Measurements from ENCODE around the gene SWAP70. TPM values are rescaled to one million over a fixed set of nuclear protein-coding genes. Genes with fewer than 3 reads are reported as not detected.

The SWAP70 gene
- polyA plus RNA-seq, 5 donors, result 16.4 to 26.9 (median 24.9) TPM

GRCh38 chr11:9748361-9748970 is 84.6 kb downstream of the SWAP70 start:
- DNase-seq, result peak in 1 of 2 donors; percentile 55

DNA sequence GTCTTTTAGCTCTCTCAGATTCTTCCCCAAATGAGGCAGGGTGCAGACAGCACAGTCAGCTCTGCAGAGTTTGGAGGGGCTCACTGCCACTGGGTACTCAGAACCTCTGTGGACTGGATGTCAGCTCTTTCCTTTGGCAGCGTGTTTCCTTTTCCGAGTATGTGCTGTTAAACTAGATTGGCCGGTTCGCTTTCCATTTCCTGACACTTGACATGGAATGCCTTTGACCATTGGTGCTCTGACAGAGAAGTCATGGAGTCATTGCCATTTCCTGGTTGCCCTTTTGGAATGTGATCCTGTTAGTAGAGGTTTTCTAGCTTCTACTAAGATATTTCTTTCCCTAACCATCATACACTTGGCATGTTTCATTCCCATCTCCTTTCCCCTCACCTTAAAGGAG is 86.7 kb downstream of the SWAP70 start:
- no peak for DNase-seq

- no peak for DNase-seq
These were observed 88.2 kb downstream of the SWAP70 start for GRCh38 chr11:9752091-9752490.

DNA sequence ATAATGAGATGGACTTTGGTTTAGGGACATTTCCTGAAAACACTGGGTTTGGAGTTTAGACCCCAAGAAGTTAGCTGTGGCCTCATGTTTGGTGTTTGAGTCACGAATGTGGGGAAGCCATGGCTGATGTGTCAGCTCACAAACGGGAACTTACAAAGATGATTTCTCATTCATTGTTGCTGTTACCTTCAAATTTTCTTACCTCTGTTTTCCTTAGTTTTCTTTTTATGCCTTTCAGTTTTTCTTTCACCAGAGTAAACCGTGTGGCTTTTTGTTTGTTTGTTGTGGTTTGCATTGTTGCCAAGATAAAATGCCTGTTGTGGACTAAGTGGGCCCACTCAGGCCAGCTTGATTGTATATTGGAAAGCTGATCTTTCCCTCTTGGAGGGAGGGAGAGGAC is 89.1 kb downstream of the SWAP70 start:
- no peak for DNase-seq

DNA sequence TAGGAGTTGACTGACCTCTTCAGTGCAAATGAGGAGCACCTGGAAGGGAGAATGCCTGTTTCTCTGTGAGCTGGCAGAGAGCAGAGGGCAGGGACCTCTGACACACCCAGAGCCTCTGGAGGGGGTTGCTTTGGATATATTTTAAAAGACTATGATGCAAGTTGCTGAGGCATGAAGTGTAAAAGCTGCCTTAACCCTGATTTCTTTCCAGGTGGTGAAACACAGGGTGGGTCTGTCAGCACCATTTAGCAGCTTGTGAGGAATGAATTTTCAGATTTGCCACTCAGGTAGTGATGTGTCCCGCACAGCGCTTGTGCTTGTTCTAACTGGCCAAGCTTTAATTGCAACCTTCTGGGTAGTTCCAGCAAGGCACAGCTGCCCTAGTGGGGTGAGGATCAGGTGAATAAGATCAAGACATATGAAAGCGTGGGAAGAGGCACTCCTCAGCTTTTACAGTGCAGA is 90.2 kb downstream of the SWAP70 start:
- DNase-seq, result no peak

DNA sequence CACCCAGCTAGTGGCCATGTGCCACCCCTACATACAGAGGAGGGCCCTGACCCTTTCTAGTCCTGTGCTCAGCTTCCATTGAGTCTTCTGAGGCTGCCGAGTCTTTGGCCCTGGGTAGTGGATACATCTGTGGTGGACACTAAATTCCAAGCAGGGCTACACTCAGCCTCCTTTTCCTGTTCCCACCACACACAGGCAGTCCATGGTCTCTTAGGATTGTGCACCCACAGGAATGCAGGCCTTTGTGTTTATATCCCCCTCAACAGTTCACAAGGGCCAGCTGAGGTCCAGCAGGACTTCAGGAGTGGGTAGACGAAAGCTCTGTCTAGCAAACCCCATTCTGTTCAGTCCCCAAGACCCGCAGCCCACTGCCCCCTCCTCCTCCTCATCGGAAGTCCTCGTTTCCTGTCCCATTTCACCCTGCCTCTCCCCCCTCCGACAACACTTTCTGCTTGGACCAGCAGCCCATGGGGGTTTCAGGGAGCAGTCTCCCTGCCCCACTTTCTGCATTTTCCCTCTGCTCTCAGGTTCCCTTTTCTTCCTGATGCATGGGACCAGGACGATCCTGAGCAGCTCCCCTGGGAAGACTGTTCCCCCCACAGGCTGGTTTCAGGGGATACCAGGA is 91.8 kb downstream of the SWAP70 start:
- DNase-seq, result no peak

GRCh38 chr11:9756461-9756860 is 92.6 kb downstream of the SWAP70 start:
- no peak for DNase-seq

DNA sequence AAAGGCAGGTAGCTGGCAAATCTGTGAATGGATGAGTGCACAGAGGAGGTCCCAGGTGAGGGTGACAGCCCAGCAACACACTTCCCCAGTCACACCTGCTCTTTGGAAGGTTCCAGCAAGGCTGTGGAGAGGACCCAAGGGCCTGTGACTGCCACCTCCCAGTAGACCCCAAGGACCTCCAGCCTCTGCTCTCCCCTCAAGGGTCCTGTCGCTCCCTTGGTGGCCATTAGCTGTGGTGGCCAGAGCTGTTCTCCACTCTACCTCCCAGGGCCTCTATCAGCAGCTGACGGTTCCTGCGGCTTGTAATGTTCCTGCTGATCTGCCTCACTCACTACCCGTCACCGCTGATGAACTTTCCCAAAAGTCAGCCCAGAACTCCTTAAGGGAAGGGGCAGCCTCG is 93.0 kb downstream of the SWAP70 start:
- DNase-seq, result no peak

GRCh38 chr11:9757809-9758636 is 94.1 kb downstream of the SWAP70 start:
- DNase-seq, result peak; percentile 78 to 79

DNA sequence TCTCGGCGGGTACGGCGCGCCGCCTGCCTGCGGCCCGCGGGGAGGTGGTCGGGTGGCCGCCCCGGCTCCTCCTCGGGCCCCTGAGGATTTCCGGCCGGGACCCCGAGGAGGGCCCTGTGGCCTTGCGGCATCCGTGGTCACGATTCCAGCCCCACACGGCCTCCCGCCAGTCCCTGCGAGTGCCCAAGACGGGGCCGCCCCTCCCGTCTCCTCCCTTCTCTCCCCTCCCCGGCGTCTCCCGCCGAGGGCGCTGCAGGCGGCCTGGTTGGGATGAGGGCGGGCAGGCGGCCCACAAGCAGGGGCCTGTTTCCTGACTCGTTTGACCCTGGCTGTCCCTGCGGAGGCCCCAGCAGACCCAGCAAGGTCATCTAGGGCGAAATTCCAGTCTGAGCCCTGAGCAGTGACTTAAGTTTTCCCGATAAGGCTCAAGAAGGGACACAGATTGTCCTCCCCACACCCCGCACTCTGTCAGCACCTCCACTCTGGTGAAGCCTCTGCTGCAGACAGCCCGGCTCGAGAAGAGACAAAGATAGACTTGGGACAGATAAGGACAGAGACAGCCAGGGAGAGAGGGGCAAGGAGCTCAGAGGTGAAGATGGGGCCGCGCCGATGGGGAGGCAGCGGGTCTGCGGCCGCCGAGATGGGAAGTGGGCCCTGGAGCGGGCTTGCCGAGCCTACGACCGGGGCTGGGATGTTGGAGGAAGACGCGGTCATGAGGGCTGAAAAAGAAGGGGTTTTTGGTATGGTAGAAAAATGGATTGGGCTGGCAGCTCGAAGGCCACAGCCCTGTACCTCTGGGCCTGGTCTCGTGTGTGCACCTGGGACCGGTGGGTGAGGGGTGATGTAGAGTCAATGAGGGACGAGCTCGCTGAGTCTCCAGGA is 95.0 kb downstream of the SWAP70 start:
- peak in 1 of 2 donors; percentile 72 for DNase-seq

- peak in 1 of 2 donors; percentile 32 for DNase-seq
These were observed 95.8 kb downstream of the SWAP70 start for GRCh38 chr11:9759519-9760192.

DNA sequence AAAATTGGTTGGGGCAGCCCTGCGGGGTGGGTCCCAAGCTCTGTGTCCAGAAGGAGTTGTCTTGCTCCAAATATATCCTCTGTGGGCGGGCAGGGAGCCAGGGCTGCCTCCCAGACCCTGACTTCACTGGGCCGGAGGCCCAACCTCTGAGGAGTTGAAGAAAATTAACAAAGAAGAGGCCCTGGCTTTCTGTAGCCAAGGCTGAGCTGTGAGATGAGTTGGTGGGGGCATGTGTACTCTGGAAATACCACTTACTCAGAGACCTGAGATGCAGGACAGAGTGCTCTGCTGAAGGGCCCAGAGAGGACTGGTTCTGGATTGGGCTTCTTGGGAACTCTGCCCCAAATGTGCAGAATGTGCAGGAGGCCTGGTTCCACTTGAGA is 96.3 kb downstream of the SWAP70 start:
- peak; percentile 79 to 80 for DNase-seq

- DNase-seq, result no peak
These were observed 97.6 kb downstream of the SWAP70 start for GRCh38 chr11:9761441-9761945.

DNA sequence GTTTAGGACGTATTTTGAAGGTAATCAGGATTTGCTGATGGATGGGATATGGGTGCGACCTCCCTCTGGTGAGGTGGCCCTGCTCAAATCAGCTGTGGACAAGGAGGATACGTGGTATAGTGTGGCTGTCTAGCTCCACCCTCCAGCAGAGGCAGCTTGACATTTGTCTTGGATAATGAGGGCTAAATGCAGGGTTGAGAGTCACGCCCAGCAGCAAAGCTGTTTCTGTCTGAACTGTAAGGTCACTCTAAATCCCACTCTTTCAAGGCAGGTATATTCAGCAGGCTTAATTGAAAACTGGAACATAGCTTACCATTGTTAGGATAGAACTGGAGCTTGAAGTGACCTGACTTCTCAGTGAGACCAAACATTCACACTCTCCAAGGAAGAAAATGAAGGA is 98.7 kb downstream of the SWAP70 start:
- no peak for DNase-seq

GRCh38 chr11:9763301-9763700 is 99.4 kb downstream of the SWAP70 start:
- DNase-seq, result no peak

DNA sequence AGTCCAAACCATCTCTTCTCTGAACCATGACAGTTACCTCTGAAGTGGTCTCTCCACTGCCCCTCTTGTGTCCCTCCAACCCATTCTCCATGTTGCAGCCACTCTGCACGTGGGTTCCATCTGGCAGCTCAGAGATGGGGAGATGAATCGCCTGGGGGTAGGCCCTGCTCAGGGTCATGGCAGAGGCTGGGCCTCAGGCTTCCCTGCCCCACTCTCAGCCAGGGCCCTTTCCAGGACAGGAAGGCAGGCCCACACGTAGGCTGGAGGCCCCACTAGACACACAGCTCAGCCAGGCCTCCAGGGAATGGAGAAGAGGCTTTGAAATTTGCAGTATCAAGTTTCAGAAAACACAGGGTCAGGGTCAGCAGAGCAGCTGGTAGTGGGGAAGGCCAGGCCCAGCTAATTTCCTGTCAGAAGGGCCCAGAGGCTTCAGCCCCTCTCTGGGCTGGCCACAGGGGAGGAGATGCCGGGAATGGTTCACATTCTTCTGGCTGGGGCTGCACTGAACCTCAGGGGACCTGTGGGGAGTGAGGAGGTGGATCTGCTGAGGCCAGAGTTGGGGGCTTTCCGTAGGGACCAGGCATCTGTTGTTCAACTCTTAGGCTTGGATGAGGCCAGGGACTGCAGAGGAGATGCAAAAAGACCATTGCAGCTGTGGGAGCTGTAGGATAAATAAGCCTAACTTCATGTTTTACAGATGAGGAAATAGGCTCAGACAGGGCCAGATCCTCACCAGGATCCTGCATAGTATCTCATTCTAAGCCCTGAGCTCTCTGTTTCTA is 101.6 kb downstream of the SWAP70 start:
- peak in 1 of 2 donors; percentile 62 for DNase-seq

DNA sequence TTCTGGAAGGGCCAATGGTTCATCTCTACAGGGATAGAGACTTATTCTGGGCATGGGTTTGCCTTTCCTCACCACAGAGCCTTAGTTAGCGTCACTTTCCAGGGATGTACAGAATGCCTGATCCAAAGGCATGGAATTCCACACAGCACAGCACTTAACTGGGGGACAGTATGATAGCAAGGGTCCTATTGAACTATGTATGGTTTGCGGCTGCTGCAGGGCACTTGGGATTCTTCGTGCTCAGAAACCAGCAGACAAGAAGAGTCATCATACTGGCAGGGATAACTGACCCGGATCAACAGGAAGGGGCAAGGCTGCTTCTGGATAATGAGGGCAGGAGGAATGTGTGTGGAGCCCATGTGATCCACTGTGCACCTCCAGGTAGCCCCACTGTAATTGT is 105.7 kb downstream of the SWAP70 start:
- DNase-seq, result no peak

DNA sequence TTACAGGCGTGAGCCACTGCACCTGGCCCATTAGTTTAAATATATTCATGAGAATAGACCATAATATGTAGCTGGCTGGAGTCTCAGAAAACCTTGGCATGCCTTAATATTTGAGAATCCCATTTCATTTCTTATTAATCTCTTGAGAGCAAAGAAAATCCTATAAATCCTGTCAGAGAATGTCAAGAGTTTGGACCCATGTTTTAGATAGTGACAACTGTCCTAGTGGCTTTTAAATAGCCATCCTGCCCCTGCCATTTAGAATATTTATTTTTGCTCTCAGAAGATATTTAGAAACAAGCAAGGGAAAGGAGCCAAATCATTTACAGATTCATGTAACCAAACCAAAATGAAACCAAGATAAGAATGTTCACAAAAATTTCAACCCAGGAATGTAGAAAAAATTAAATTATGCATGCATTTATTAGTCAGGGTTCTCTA is 107.2 kb downstream of the SWAP70 start:
- DNase-seq, result no peak

DNA sequence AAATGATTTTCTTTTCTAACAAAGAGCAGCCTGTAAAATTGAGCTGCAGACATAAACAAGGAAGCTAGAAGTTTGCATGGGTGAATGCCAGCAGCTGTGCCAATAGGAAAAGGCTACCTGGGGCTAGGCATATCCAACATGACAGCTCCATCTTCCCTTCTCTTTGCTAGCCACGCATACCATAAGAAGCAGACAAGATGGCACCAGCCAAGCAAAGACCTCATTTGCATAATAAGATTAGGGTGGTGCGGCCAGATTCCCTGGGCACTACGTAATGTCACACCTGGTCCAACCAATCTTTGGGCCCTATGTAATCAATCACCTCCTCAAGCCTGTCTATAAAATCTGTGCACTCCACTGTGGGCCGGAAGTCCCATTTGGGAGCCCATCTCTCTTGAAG is 108.3 kb downstream of the SWAP70 start:
- DNase-seq, result no peak

- DNase-seq, result no peak
These were observed 109.6 kb downstream of the SWAP70 start for GRCh38 chr11:9773524-9773923.
